ENCODE data around the gene ZNF345.

ZNF345 gene

GRCh38 chr19:36850559-36851442 lies at the start of gene ZNF345:
Gene ZNF345, plus strand, starts transcription at chr19:36850876. Its CDS starts 25,955 bp downstream, at chr19:36876831.
- peak; percentile 94 to 96 for DNase-seq
- TF ChIP-seq GATA1 (IDR thresholded peaks at IDR 0.05; ENCODE audit: low read depth, low read length) = no peak
- peak; percentile 66 for TF ChIP-seq POLR2A (IDR thresholded peaks at IDR 0.05; ENCODE audit: low read length)

DNA sequence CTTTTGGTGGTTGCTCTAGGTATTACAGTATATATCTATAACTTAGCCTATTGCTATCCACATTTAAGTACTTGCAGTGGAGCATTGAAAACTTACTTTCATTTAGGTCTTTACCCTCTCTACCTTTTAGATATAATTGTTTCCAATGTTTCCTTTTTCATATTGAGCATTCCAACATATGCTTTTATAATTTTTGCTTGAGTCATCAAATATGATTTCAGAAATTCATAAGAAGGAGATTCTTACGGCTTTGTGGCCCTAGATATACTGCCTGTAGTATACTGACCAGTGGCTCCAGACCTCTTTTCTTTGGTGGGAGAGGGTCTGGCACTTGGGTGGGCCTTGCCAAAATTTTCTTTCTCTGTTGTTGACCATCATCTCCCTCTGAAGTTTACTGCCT lies 45.3 kb upstream of the ZNF345 start:
- no peak for DNase-seq
- TF ChIP-seq POLR2A (IDR thresholded peaks at IDR 0.05; ENCODE audit: low read length) (no peak), GATA1 (IDR thresholded peaks at IDR 0.05; ENCODE audit: low read depth, low read length) (no peak)

DNA sequence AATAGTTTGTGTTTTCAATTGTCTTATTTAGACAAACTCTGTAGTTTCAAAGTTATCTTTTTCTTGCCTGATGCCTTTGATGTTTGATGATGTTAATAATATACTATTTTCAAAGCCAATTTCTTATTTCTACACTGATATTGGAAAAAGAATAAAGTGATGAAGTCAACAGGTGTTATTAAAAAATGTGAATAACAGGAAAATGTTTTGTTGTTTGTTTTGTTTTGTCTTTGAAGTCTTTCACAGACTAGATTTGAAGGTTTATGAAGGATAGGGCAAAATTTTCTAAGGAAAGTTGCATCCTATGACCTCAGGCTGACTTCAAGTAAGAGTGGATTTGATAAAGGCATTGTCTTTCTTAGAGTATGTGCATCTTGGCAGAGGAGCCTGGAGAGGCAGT lies 43.6 kb upstream of the ZNF345 start:
- no peak for TF ChIP-seq POLR2A (IDR thresholded peaks at IDR 0.05; ENCODE audit: low read length)
- no peak for TF ChIP-seq GATA1 (IDR thresholded peaks at IDR 0.05; ENCODE audit: low read depth, low read length)
- no peak for DNase-seq

DNA sequence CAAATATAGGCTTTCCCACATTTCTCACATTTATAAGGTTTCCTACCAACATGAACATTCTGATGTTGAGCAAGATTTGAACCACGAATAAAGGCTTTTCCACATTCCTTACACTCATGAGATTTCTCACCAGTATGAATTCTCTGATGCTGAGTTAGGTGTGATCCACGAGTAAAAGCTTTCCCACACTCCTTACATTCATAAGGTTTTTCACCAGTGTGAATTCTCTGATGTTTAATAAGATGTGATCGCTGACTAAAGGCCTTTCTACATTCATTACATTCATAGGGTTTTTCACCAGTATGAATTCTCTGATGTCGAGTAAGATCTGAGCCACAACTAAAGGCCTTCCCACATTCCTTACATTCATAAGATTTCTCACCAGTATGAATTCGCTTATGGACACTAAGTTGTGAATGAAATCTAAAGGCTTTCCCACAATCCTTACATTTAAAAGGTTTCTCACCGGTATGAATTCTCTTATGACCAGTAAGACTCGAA lies 31.5 kb upstream of the ZNF345 start:
- DNase-seq = no peak
- TF ChIP-seq GATA1 (IDR thresholded peaks at IDR 0.05; ENCODE audit: low read depth, low read length) = no peak
- no peak for TF ChIP-seq POLR2A (IDR thresholded peaks at IDR 0.05; ENCODE audit: low read length)

DNA sequence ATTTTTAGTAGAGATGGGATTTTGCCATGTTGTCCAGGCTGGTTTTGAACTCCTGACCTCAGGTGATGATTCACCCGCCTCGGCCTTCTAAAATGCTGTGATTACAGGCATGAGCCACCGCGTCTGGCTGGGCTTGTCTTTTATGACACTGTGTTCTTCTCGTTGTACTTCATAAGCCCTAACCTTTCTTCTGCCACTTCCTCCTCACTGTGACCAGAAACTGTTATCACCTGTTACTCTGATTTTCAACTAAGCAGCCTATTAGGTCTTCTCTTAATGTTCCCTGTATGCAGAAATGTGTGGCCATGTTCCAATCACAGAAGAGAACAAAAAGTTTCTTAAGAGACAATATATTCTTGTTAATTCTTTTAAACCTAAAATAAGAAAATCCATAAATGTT lies 28.9 kb upstream of the ZNF345 start:
- TF ChIP-seq GATA1 (IDR thresholded peaks at IDR 0.05; ENCODE audit: low read depth, low read length) (no peak), POLR2A (IDR thresholded peaks at IDR 0.05; ENCODE audit: low read length) (no peak)
- DNase-seq = no peak

- TF ChIP-seq GATA1 (IDR thresholded peaks at IDR 0.05; ENCODE audit: low read depth, low read length) (no peak), POLR2A (IDR thresholded peaks at IDR 0.05; ENCODE audit: low read length) (no peak)
- DNase-seq = no peak
Observed at GRCh38 chr19:36833430-36833829, 17.2 kb upstream of the ZNF345 start.

DNA sequence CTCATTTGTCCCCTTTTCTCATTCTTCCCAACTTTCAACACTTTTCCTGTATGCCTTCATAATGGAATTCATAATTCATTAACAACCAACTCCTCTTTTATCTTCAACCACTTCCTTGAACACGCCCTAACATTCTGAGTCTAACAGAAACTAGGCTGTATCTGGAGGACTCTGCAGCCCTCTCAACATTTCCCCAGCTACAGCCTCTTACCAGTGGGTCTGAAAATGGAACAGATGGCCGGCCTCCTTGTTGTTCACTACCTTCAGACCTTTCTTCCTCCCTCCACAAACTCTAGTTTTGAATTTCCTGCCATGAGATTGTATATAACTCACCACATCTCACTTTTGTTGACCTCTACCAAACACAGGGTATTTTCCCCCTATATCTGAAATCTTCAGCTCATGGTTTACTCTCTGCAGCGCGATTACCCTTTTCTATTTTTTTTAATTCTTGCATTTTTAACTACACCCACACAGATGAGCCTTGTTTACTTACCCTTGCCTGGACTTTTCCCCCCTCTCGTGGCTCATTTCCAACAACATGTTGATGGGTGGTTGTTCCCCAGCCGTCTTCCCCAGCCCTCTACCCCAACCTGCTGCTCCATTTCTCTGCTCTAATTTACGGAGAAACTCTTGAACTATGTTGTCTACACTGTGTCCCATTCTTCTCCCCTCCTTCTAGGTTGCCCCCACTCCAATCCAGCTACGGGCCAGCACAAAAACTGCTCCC lies 13.3 kb upstream of the ZNF345 start:
- DNase-seq = peak in 1 of 2 experiments; percentile 70
- TF ChIP-seq POLR2A (IDR thresholded peaks at IDR 0.05; ENCODE audit: low read length) = no peak
- TF ChIP-seq GATA1 (IDR thresholded peaks at IDR 0.05; ENCODE audit: low read depth, low read length) = no peak

DNA sequence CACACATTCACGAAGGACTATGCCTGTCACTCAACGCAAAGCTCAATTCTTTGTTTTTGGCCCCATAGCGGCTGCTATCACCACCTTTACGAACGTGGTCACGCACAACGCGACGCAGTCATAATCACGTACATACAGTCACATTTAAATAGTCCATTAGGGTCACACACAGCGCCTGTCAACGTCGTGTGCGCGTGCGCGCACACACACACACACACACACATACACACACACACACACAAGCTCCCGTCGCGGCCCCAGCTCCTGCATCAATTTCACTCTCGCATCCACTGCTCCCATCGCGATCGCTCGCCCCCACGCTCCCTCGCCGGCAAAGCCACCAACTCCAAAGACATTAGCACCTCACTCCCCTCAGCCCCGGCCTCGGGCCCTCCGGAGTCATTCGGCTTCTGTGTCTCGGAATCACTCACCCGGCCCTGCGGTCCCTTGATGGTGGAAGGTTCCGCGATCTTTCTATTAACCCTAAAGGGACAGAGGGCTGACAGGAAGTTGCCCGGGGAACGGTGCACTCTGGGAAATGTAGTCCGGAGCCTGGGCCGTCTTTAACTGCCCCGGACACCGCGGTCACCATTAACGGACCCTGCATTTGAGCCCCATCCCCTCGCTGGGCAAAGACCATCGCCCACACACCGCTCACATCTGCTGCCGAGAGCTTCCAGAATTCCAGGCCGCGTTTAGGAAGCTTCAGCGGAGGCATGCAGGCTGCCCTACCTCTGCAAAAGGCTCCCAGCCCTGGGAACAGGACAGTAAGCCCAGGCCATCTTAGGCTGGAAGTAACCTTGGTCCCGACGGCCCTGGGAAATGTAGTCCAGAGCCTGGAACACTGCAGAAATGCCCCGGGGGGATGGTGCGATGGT lies 12.5 kb upstream of the ZNF345 start, which contains the start of gene ZNF790:
ZNF790 (minus strand) TSS at position 482 of the 878 bp plus-strand sequence. CDS start 12,768 bp downstream, outside the sequence.
- TF ChIP-seq GATA1 (IDR thresholded peaks at IDR 0.05; ENCODE audit: low read depth, low read length) (no peak), POLR2A (IDR thresholded peaks at IDR 0.05; ENCODE audit: low read length) (peak; percentile 74)

GRCh38 chr19:36838784-36839324 lies 11.8 kb upstream of the ZNF345 start:
- DNase-seq = no peak
- TF ChIP-seq GATA1 (IDR thresholded peaks at IDR 0.05; ENCODE audit: low read depth, low read length) = no peak
- no peak for TF ChIP-seq POLR2A (IDR thresholded peaks at IDR 0.05; ENCODE audit: low read length)

More for the DNA sequence above, 12.5 kb upstream of the ZNF345 start, which contains the start of gene ZNF790:
- DNase-seq = peak; percentile 92 to 93

GRCh38 chr19:36847968-36848367 lies 2.7 kb upstream of the ZNF345 start:
- DNase-seq = no peak
- TF ChIP-seq POLR2A (IDR thresholded peaks at IDR 0.05; ENCODE audit: low read length) = no peak
- no peak for TF ChIP-seq GATA1 (IDR thresholded peaks at IDR 0.05; ENCODE audit: low read depth, low read length)

DNA sequence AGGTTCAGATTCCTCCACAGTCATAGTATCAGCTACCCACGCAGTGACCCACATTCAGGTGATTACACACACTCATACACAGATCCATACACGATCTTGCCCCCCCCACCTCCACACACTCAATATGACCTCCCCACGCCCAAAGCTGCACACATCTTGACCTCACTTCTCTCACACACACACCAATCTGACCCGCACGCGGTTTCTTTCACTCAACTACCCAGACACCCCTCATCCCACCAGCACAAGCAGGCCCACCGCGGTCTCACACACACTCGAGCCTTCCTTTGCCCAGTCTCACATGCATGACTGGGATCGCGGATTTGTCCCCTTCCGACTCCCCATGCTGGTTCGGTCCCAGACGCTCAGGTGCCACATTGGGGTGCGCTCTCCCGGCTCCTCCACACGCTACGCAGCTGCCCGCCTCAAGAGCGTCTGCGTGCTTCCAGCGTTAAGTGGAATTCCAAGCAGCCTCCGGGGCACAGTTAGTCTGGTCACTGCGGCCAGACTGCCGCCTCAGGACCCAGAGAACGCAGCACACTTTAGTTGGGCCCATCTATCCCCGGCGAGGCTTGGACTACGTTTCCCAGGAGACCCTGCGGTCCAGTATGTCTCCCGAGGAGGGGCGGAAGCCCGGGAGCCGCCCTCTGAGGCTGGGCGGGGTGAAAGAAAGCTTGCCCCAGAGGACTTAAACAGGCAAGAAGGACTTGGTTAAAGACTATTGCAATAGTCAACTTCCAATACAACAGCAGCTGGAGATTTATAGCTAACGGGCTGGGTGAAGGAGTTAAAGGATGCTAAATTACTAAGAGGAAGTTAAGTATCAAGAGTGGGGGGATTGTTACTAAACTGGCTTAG lies 746 bp upstream of the ZNF345 start:
- DNase-seq = peak; percentile 92 to 93
- TF ChIP-seq GATA1 (IDR thresholded peaks at IDR 0.05; ENCODE audit: low read depth, low read length) (no peak), POLR2A (IDR thresholded peaks at IDR 0.05; ENCODE audit: low read length) (no peak)

GRCh38 chr19:36851898-36852297 lies 1.2 kb downstream of the ZNF345 start:
- TF ChIP-seq GATA1 (IDR thresholded peaks at IDR 0.05; ENCODE audit: low read depth, low read length) (no peak), POLR2A (IDR thresholded peaks at IDR 0.05; ENCODE audit: low read length) (no peak)
- no peak for DNase-seq
